ENCODE measurements around the gene GNG4. TPM values are rescaled to one million over a fixed set of nuclear protein-coding genes. Genes with fewer than 3 reads are reported as not detected.
"Not testable (repeated sequence)": the region's sequence is repeated elsewhere in the genome, so short reads cannot be mapped to it uniquely, and the experiment has no call there.

The GNG4 gene
- total RNA-seq, 4 donors from 2014 or later, result 1.1 to 6.3 (median 4.6) TPM

GRCh38 chr1:235650341-235651169 lies 971 bp upstream of the GNG4 start:
- no peak for DNase-seq
- WGBS, 2 donors, result 27% methylated on average over 19 to 21 of the region's 71 CpGs
- Histone ChIP-seq H3K27ac (peak overlapping the region in 1 of 4 donors; percentile 22), H3K4me3 (peak overlapping the region; percentile 36 to 73 (median 52)), H3K9me3 (no peaks in the 10 kb centered on the region), H3K4me1 (peaks cover 12 to 34% (median 25%) of the 10 kb centered on the region in 3 donors), H3K36me3 (no peaks in the 10 kb centered on the region), H3K27me3 (peaks cover 0 to 100% (median 9%) of the 10 kb centered on the region in 4 donors)
- no peak for TF ChIP-seq POLR2A (IDR thresholded peaks at IDR 0.05)
- TF ChIP-seq, protein P1, sequence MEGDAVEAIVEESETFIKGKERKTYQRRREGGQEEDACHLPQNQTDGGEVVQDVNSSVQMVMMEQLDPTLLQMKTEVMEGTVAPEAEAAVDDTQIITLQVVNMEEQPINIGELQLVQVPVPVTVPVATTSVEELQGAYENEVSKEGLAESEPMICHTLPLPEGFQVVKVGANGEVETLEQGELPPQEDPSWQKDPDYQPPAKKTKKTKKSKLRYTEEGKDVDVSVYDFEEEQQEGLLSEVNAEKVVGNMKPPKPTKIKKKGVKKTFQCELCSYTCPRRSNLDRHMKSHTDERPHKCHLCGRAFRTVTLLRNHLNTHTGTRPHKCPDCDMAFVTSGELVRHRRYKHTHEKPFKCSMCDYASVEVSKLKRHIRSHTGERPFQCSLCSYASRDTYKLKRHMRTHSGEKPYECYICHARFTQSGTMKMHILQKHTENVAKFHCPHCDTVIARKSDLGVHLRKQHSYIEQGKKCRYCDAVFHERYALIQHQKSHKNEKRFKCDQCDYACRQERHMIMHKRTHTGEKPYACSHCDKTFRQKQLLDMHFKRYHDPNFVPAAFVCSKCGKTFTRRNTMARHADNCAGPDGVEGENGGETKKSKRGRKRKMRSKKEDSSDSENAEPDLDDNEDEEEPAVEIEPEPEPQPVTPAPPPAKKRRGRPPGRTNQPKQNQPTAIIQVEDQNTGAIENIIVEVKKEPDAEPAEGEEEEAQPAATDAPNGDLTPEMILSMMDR (IDR thresholded peaks at IDR 0.05), result no peak
- intact Hi-C loops (cut with DNase I), result no loop called here

- Histone ChIP-seq H3K4me3 (peak overlapping the region; percentile 36 to 73 (median 52)), H3K36me3 (no peaks in the 10 kb centered on the region), H3K27me3 (peaks cover 0 to 97% (median 9%) of the 10 kb centered on the region in 4 donors), H3K9me3 (no peaks in the 10 kb centered on the region), H3K27ac (peak overlapping the region in 3 of 4 donors; percentile 19 to 42 (median 42)), H3K4me1 (peaks cover 12 to 34% (median 25%) of the 10 kb centered on the region in 3 donors)
- 0% methylated on average over 4 to 7 of the region's 30 CpGs for WGBS, 2 donors
- no peak for DNase-seq
- TF ChIP-seq, protein P1 (IDR thresholded peaks at IDR 0.05), result no peak
- no peak for TF ChIP-seq POLR2A (IDR thresholded peaks at IDR 0.05)
- intact Hi-C loops (cut with DNase I), result no loop called here
These were observed 623 bp downstream of the GNG4 start for GRCh38 chr1:235648954-235649367.

DNA sequence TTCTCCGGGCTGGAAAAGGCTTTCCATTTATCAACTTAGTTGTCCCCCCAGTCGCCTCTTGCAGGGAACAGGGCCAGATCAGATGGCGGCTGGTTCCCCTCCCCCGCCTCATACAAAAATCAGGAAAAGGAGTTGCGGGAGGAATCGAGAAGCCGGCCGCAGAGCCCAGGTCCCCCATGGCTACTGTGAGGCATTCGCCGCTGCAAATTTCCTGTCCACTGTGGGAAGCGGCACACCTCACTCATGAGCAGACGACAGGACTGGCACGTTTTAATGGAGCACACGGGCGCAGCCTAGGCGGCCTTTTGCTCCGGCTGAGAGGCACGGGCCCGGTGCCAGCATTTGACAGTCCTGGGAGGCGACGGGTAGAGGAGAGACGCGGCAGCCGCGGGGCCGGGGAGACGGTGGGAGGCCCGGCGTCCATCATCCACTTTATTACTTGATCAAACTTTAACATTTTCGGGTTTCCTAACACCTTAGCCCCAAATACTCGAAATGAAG lies 1.1 kb downstream of the GNG4 start:
- Histone ChIP-seq H3K4me3 (peak overlapping the region; percentile 36 to 73 (median 52)), H3K36me3 (no peaks in the 10 kb centered on the region), H3K27ac (peak overlapping the region in 2 of 4 donors; percentile 42), H3K27me3 (peaks cover 0 to 92% (median 9%) of the 10 kb centered on the region in 4 donors), H3K4me1 (peaks cover 12 to 34% (median 25%) of the 10 kb centered on the region in 3 donors), H3K9me3 (no peaks in the 10 kb centered on the region)
- intact Hi-C loops (cut with DNase I), result no loop called here
- TF ChIP-seq, protein P1 (IDR thresholded peaks at IDR 0.05), result no peak
- no peak for TF ChIP-seq POLR2A (IDR thresholded peaks at IDR 0.05)
- 2 to 9% methylated on average over 12 to 21 of the region's 31 CpGs for WGBS, 2 donors
- DNase-seq, result no peak

DNA sequence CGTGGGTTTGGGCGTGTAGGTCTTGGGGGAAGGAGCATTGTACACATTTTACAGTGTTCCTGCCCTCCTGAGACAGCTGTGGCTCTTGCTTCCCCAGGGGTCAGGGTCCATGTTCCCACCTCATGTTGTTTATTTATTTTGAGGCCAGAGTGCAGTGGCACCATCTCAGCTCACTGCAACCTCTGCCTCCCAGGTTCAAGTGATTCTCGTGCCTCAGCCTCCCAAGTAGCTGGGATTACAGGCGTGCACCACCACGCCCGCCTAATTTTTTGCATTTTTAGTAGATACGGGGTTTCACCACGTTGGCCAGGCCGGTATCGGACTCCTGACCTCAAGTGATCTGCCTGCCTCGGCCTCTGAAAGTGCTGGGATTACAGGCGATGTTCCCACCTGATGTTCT lies 2.0 kb downstream of the GNG4 start:
- Histone ChIP-seq H3K27me3 (peaks cover 0 to 83% (median 9%) of the 10 kb centered on the region in 4 donors), H3K4me1 (peaks cover 12 to 40% (median 25%) of the 10 kb centered on the region in 3 donors)
- WGBS, 2 donors, result 81 to 87% methylated on average over 12 of the region's 12 CpGs
- H3K9me3 ChIP-seq; H3K36me3 ChIP-seq; H3K27ac ChIP-seq; H3K4me3 ChIP-seq; DNase-seq; intact Hi-C loops (cut with DNase I): not testable (repeated sequence)

DNA sequence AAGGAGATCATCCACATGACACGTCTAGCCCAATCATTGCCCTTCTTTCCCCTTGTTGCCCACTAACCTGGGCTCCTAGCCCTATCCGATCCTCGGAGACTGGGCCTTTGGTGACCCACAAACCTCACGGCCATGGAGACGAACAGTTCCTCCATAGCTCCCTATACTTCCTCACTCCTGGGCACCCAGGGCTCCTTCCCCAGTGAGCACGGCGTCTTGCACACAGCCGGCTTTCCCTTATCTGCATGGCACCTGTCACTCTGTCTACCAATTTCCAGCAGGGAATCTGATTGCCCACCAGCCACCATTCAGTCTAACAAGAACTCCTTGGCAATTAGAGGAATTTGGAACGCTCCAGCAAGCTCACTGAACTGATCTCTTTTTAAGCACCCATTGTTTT lies 3.1 kb downstream of the GNG4 start:
- Histone ChIP-seq H3K4me3 (no peak overlapping the region), H3K36me3 (no peaks in the 10 kb centered on the region), H3K9me3 (no peaks in the 10 kb centered on the region), H3K27me3 (peaks cover 0 to 72% (median 8%) of the 10 kb centered on the region in 4 donors), H3K4me1 (peaks cover 15 to 51% (median 25%) of the 10 kb centered on the region in 3 donors), H3K27ac (no peak overlapping the region)
- 79 to 84% methylated on average over 9 of the region's 9 CpGs for WGBS, 2 donors
- intact Hi-C loops (cut with DNase I), result no loop called here
- TF ChIP-seq, protein P1 (IDR thresholded peaks at IDR 0.05), result no peak
- no peak for TF ChIP-seq POLR2A (IDR thresholded peaks at IDR 0.05)
- DNase-seq, result no peak

Data from esophagus squamous epithelium (tissue), 5 donors.